Transverse colon (tissue), 3 donors: ENCODE measurements around the gene ITGB8.

Source experiments
- POLR2A ChIP-seq: fragments of 450-650 bp; IDR thresholded peaks from one replicate; pipeline ENCODE4 v1.6.1; 2016; ENCODE audit warnings: antibody characterized with exemption, mild to moderate bottlenecking, moderate library complexity
- TF ChIP-seq, protein P1 (sequence below), 5 experiments: fragments of 200-600 bp in 3 of 5; fragments of 450-650 bp in 2 of 5; sonication (generic) in 3 of 5; IDR thresholded peaks; 1 replicate in 2 of 5; 2 replicates in 3 of 5; pipeline ENCODE4 v1.5.1; 2016 to 2017; ENCODE audit warnings: antibody characterized with exemption in 5 of 5, inconsistent platforms in 3 of 5, mild to moderate bottlenecking in 2 of 5, moderate library complexity in 1 of 5

DNA sequence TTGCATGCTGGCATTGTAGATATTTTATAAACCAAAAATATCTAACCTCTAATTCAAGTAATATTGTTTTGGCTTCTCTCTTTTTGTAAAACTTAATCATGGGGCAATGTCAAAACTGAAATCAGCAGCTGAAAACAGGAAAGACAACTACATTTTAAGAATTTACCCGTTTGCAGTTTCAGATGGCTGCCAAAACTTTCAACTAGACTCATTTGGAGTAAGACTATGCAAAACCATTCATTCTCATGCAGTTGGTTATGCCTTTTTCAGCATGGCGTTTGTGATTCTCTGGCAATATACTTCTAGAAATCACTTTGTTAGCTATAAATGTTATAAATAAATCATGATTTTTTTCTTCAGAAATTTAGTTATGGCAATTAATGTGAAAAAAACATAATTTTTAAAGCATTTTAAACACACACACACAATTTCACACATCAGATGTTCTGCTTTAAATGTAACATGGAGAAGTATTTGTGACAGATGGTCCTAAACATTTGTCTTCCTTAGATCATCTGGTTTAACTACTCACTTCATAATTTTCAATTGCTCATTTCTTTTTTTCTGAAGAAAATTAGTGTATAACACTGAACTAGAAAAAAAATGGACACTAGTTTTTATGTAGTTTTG is 116.4 kb downstream of the ITGB8 start:
- no peak for TF ChIP-seq POLR2A
- TF ChIP-seq, protein P1, sequence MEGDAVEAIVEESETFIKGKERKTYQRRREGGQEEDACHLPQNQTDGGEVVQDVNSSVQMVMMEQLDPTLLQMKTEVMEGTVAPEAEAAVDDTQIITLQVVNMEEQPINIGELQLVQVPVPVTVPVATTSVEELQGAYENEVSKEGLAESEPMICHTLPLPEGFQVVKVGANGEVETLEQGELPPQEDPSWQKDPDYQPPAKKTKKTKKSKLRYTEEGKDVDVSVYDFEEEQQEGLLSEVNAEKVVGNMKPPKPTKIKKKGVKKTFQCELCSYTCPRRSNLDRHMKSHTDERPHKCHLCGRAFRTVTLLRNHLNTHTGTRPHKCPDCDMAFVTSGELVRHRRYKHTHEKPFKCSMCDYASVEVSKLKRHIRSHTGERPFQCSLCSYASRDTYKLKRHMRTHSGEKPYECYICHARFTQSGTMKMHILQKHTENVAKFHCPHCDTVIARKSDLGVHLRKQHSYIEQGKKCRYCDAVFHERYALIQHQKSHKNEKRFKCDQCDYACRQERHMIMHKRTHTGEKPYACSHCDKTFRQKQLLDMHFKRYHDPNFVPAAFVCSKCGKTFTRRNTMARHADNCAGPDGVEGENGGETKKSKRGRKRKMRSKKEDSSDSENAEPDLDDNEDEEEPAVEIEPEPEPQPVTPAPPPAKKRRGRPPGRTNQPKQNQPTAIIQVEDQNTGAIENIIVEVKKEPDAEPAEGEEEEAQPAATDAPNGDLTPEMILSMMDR (IDR thresholded peaks at IDR 0.05): no peak
